IPS-20b (cell line): Measurements from ENCODE around the gene TMCC2.

Experiments
- H3K27ac ChIP-seq: one replicate; pipeline ENCODE4 v1.5.1; 2013; ENCODE audit warnings: low read length
- H3K27me3 ChIP-seq: 2 replicates; pipeline ENCODE4 v1.6.1; 2013; ENCODE audit warnings: mild to moderate bottlenecking, low read length, inconsistent platforms; ENCODE audit not compliant: insufficient read depth
- H3K36me3 ChIP-seq: 2 replicates; pipeline ENCODE4 v1.6.1; 2013; ENCODE audit warnings: low read depth, mild to moderate bottlenecking, inconsistent platforms, low read length, moderate library complexity; ENCODE audit not compliant: insufficient read depth
- H3K4me1 ChIP-seq: 2 replicates; pipeline ENCODE4 v1.6.1; 2013; ENCODE audit warnings: mild to moderate bottlenecking, control low read depth, inconsistent platforms, low read length, moderate library complexity; ENCODE audit not compliant: insufficient read depth
- H3K4me3 ChIP-seq: 2 replicates; pipeline ENCODE4 v1.5.1; 2013; ENCODE audit warnings: mild to moderate bottlenecking, low read length, inconsistent platforms
- H3K9ac ChIP-seq: 2 replicates; pipeline ENCODE4 v1.6.1; 2013; ENCODE audit warnings: low read depth, mild to moderate bottlenecking, inconsistent platforms, low read length, moderate library complexity
- H3K9me3 ChIP-seq: 2 replicates; pipeline ENCODE4 v1.6.1; 2013; ENCODE audit warnings: mild to moderate bottlenecking, low read depth, low read length, inconsistent platforms; ENCODE audit not compliant: insufficient read depth

Gene TMCC2

GRCh38 chr1:205216588-205216987 is 11.2 kb upstream of the TMCC2 start:
- no peaks in the 10 kb centered on the region for H3K4me1 ChIP-seq
- no peak overlapping the region for H3K27ac ChIP-seq
- no peaks in the 10 kb centered on the region for H3K9me3 ChIP-seq
- H3K36me3 ChIP-seq = no peaks in the 10 kb centered on the region
- H3K27me3 ChIP-seq = no peaks in the 10 kb centered on the region
- no peak overlapping the region for H3K9ac ChIP-seq
- H3K4me3 ChIP-seq = no peak overlapping the region

DNA sequence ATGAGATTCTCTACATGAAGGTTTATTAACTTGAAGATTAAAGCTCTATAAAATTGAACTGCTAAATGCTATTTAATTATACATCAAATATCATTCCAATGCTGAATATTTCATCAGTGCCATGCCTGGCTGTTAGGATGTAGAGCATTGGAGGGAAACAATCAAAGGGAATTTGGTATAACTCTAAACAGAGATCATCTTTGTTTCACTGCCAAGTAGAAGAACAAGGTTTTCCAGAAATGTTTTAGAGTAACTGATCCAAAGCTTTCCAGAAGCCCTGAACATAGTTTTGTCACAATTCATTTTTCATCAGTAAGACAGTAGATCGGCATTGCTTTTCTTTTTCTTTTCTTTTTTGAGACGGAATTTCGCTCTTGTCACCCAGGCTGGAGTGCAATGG is 10.3 kb upstream of the TMCC2 start:
- Histone ChIP-seq H3K9me3 (no peaks in the 10 kb centered on the region), H3K4me3 (no peak overlapping the region), H3K27ac (no peak overlapping the region), H3K4me1 (no peaks in the 10 kb centered on the region), H3K36me3 (no peaks in the 10 kb centered on the region), H3K9ac (no peak overlapping the region), H3K27me3 (no peaks in the 10 kb centered on the region)

DNA sequence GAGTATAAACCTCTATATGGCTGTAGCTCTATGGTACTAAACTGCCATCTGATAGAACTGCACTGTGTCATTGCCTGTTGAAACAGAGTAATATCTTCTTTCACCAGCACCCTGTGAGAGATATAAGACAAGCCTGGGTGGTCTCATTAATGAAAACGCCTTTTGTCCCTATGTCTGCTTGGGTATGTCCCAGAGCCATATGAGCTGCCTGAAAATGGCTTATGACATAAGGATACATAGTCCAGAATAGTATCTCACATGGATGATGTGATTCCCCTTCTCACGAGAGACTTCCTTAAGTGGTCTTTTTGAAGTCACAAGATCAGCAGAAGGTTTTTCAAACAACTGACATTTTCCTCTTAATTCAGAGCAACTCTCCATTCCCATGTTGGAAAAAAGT is 7.3 kb upstream of the TMCC2 start:
- H3K27ac ChIP-seq = no peak overlapping the region
- no peaks in the 10 kb centered on the region for H3K9me3 ChIP-seq
- no peaks in the 10 kb centered on the region for H3K36me3 ChIP-seq

DNA sequence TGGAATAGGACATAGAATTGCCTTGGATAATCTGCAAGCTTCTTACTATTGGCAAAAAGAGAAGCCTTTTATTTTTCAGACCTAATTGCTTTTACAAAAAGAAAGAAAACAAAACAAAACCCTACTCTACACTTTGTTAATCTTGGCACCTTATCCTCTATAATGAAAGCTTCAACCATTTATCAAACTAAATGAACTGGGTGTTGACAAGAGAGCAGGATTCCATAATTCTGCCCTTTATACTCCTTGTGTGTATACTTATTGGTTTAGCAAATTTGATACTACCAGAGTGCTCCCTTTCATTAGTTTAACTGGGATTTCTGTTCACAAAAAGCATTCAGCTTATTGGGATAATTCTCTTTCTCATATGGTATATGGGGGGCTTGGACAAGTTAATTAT is 3.0 kb upstream of the TMCC2 start:
- Histone ChIP-seq H3K36me3 (no peaks in the 10 kb centered on the region), H3K27me3 (peaks cover 13% of the 10 kb centered on the region), H3K4me1 (peaks cover 11% of the 10 kb centered on the region; the same call in 1 of the 2 replicates), H3K9ac (no peak overlapping the region), H3K9me3 (no peaks in the 10 kb centered on the region), H3K4me3 (no peak overlapping the region), H3K27ac (no peak overlapping the region)

More for the DNA sequence above, 7.3 kb upstream of the TMCC2 start:
- Histone ChIP-seq H3K9ac (no peak overlapping the region), H3K27me3 (no peaks in the 10 kb centered on the region), H3K4me1 (no peaks in the 10 kb centered on the region), H3K4me3 (no peak overlapping the region)

- H3K36me3 ChIP-seq = no peaks in the 10 kb centered on the region
- H3K4me1 ChIP-seq = peaks cover 14% of the 10 kb centered on the region; the same call in 1 of the 2 replicates
- H3K9me3 ChIP-seq = no peaks in the 10 kb centered on the region
- H3K9ac ChIP-seq = no peak overlapping the region
- H3K27me3 ChIP-seq = peaks cover 13% of the 10 kb centered on the region
- no peak overlapping the region for H3K27ac ChIP-seq
- no peak overlapping the region for H3K4me3 ChIP-seq
These were observed 1.6 kb upstream of the TMCC2 start for GRCh38 chr1:205225901-205226765.

DNA sequence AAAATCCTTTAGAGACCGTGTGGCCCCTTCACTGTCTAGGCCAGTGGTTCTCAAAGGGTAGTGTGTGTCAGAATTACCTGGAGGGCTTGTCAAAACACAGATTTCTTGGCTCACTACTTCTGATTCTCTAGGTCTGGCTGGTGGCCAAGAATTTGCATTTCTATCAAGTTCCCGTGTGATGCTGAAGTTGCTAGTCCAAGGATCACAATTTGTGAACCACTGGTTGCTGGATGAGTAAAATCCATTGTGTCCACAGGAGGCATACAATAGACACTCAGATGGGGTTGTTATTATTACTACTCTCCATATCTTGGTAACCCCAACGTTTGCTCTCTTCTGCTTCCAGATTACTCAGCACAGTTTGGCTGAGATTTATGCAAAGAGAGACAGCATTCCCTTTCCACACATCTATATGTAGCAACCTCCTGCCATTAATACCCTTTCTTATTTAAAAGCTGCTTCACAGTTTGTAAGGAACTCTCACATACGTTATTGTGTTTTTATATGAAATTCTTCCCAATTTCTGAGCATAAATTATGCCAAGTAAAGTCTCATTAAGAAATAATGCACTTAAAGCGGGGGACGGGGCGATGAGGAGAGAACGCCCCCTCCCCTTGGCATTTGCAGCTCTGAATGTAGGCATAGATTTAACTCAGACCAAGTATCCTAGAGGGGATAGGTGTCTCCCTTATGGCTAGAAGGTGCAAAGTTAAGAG is 720 bp upstream of the TMCC2 start:
- peaks cover 13% of the 10 kb centered on the region for H3K27me3 ChIP-seq
- H3K27ac ChIP-seq = no peak overlapping the region
- peak overlapping the region; percentile 81 for H3K4me3 ChIP-seq
- no peaks in the 10 kb centered on the region for H3K9me3 ChIP-seq
- H3K36me3 ChIP-seq = no peaks in the 10 kb centered on the region
- H3K9ac ChIP-seq = peak overlapping the region; percentile 43; the same call in 1 of the 2 replicates
- H3K4me1 ChIP-seq = peaks cover 14% of the 10 kb centered on the region; the same call in 1 of the 2 replicates

GRCh38 chr1:205228093-205228521 is 361 bp downstream of the TMCC2 start:
- Histone ChIP-seq H3K36me3 (no peaks in the 10 kb centered on the region), H3K4me1 (peaks cover 14% of the 10 kb centered on the region; the same call in 1 of the 2 replicates), H3K27ac (no peak overlapping the region), H3K9me3 (no peaks in the 10 kb centered on the region), H3K9ac (no peak overlapping the region; the same call in 1 of the 2 replicates), H3K27me3 (peaks cover 13% of the 10 kb centered on the region), H3K4me3 (peak overlapping the region; percentile 78)

- Histone ChIP-seq H3K36me3 (no peaks in the 10 kb centered on the region), H3K4me1 (peaks cover 14% of the 10 kb centered on the region; the same call in 1 of the 2 replicates), H3K9ac (no peak overlapping the region), H3K9me3 (no peaks in the 10 kb centered on the region), H3K4me3 (peak overlapping the region; percentile 78; the same call in 1 of the 2 replicates), H3K27ac (no peak overlapping the region), H3K27me3 (peaks cover 13% of the 10 kb centered on the region)
These were observed 1.7 kb downstream of the TMCC2 start for GRCh38 chr1:205229399-205229871.

DNA sequence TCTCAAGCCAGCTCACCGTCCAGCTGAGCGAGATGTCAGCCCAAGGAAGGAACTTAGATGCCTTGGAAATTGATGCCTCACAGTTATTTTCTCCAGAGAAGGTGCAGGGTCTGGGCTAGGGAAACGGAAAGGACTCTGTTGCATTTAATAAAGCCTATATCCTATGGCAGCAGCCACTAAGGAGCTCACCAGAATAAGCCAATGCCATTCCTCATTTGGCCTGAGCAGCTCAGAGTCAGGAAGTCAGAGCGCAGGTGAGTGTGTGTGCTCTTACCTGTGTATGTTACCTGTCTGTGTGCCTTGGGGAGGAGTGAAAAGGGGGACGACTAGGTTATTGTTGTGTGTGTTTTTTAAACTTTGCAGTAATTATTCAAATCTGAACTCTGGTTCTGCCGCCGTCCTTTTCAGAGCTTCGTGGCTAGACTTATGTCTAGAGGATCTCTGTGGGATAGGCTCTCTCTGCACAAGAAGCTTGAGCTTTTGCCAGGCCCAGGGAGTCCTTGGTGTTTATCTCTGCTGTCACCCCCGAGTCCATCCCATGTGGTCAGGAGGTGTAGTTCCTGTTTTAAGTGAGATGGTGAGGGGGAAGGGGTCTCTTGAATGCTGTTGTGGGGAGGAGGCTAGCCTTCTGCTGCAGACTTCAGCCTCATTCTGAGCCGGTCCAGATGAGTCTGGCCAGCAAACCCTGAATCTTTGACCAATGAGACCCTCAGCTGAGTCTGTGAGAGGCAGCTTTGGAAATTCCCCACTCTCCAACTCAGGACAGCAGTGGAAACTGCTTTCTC is 2.4 kb downstream of the TMCC2 start:
- Histone ChIP-seq H3K27ac (no peak overlapping the region), H3K4me3 (peak overlapping the region; percentile 10; the same call in 1 of the 2 replicates), H3K4me1 (peaks cover 14% of the 10 kb centered on the region; the same call in 1 of the 2 replicates), H3K9me3 (no peaks in the 10 kb centered on the region), H3K27me3 (peaks cover 13% of the 10 kb centered on the region), H3K9ac (no peak overlapping the region), H3K36me3 (no peaks in the 10 kb centered on the region)

DNA sequence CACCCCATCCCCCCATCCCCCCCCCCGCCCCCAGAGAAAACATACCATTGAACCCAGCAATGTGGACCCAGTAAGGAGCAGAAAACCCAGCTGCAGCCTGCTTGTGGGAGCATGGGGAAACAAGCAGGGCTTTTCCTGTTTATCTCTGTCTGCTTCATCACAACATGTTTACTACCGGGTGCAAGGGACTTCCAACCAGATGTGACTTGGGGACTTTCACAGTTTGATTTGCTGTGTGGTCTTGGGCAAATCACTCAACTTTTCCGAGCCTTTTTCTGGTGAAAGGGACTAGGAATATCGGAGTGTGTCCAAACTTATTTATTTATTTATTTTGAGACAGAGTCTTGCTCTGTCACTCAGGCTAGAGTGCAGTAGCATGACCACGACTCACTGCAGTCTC is 3.2 kb downstream of the TMCC2 start:
- Histone ChIP-seq H3K27me3 (peaks cover 13% of the 10 kb centered on the region), H3K36me3 (no peaks in the 10 kb centered on the region), H3K9me3 (no peaks in the 10 kb centered on the region), H3K9ac (no peak overlapping the region), H3K4me1 (peaks cover 14% of the 10 kb centered on the region; the same call in 1 of the 2 replicates), H3K4me3 (no peak overlapping the region), H3K27ac (no peak overlapping the region)
